ENCODE results near the gene LRR1.
A peak's percentile ranks its signal among the peaks of the same experiment; 100 is the strongest.
"Not testable (repeated sequence)": the region's sequence is repeated elsewhere in the genome, so short reads cannot be mapped to it uniquely, and the experiment has no call there.

LRR1 gene

GRCh38 chr14:49623941-49624839, 25.4 kb downstream of the LRR1 start:
- no peak for DNase-seq (ENCODE audit: low read depth in 2 of 2)

DNA sequence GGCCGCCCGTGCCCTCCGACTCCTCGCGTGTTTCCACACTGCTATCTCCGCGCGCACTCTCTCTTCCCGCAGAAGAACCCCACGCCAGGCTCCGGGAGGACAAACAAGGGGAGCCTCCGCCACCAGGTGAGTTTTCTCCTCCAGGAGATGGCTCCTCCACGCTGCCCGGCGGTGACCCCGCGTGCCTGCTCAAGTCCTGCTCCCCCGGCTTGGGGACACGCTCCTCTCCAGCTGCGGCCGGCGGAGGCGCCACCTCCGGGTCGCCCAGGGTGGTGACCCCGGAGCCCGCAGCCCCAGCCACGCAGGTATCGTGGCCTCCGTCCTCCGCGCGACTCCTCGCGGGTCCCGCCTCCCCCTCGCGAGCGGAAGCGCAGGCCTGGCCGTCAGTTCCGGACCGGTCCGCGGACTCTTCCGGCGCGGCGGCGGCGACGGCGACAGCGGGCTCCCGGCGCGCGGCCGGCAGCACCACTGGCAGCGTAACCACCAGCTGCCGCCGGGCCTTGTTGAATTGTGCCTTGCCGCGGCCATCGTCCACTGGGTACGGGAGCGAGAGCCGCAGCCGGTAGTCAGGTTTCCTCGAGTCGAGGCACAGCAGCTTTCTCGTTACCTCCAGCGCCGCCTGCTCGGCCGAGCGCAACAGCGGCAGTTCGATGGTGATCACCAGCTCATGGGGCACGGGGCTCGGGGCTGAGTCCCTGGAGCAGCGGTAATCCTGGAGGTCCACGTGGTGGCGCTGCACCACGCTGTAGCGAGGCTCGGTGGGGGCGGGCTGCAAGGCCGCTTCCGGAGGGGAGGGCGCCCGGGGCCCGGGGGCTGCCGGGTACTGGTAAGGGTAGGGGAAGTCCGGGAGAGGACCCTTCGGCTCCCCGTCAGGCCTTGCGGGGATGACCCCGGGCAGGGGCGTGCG, 35.2 kb downstream of the LRR1 start:
- DNase-seq (ENCODE audit: low read depth in 2 of 2), result peak; percentile 91 to 94

- peak; percentile 46 to 56 for DNase-seq (ENCODE audit: low read depth in 2 of 2)
Measured at GRCh38 chr14:49634547-49635334, 36.0 kb downstream of the LRR1 start, which contains the start of gene DNAAF2. Gene DNAAF2, minus strand, starts transcription at chr14:49635244. Its CDS starts 95 bp downstream, at chr14:49635149.

- DNase-seq (ENCODE audit: low read depth in 2 of 2), result no peak
Measured at GRCh38 chr14:49636866-49637265, 38.1 kb downstream of the LRR1 start.

- no peak for DNase-seq (ENCODE audit: low read depth in 2 of 2)
Measured at GRCh38 chr14:49637534-49638078, 38.9 kb downstream of the LRR1 start.

- no peak for DNase-seq (ENCODE audit: low read depth in 2 of 2)
Measured at GRCh38 chr14:49640540-49641417, 42.0 kb downstream of the LRR1 start.

GRCh38 chr14:49641697-49642129, 43.0 kb downstream of the LRR1 start:
- DNase-seq (ENCODE audit: low read depth in 2 of 2), result no peak

DNA sequence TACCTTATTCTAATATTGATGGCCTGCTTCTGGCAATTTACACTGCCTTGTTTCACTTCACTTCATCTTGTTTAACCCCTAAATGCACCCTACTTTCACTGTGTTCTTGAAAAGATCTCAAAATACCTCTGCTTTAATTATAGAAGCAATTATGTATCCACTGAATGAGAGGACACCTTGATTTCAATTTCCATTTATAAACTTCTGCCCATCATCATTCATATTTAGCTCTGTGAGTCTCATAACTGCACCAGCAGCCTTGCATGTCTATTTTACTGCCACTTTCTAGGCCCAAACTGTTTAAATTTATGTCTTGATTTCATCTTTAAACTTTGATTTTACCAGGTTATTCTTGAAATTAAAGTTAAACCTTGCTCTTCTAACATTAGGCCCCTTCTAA, 43.4 kb downstream of the LRR1 start:
- no peak for DNase-seq (ENCODE audit: low read depth in 2 of 2)

GRCh38 chr14:49653508-49653907, 54.8 kb downstream of the LRR1 start:
- no peak for DNase-seq (ENCODE audit: low read depth in 2 of 2)

DNA sequence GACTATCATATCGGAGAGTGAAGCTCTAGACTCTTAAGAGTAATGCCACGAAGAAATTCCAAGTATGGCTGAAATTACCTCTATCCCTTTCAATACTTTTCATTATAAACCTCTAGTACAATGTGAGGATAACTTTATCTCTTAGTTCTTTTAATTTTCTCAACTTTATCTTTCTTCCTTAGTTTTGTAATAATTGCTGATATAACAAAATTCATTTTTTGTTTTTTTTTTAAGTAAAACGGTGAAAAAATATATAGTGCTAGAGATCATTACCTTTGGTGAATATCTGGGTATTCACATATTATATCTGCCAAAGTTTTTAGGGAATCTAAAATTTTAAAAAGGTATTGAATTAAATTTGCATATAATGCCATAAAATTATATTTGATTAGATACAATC, 55.8 kb downstream of the LRR1 start:
- DNase-seq (ENCODE audit: low read depth in 2 of 2), result no peak

DNA sequence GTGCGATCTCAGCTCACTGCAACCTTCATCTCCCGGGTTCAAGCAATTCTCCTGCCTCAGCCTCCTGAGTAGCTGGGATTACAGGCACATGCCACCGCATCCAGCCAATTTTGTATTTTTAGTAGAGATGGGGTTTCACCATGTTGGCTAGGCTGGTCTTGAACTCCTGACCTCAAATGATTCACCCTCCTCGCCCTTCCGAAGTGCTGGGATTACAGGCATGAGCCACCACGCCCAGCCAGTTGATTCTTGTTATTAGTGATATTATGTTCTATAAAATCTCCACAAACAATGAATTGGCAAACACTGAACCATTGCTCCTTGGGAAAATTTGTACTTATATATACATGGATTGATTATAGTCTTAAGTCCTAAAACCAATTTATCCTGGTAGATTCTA, 58.8 kb downstream of the LRR1 start:
- DNase-seq (ENCODE audit: low read depth in 2 of 2), result not testable (repeated sequence)

DNA sequence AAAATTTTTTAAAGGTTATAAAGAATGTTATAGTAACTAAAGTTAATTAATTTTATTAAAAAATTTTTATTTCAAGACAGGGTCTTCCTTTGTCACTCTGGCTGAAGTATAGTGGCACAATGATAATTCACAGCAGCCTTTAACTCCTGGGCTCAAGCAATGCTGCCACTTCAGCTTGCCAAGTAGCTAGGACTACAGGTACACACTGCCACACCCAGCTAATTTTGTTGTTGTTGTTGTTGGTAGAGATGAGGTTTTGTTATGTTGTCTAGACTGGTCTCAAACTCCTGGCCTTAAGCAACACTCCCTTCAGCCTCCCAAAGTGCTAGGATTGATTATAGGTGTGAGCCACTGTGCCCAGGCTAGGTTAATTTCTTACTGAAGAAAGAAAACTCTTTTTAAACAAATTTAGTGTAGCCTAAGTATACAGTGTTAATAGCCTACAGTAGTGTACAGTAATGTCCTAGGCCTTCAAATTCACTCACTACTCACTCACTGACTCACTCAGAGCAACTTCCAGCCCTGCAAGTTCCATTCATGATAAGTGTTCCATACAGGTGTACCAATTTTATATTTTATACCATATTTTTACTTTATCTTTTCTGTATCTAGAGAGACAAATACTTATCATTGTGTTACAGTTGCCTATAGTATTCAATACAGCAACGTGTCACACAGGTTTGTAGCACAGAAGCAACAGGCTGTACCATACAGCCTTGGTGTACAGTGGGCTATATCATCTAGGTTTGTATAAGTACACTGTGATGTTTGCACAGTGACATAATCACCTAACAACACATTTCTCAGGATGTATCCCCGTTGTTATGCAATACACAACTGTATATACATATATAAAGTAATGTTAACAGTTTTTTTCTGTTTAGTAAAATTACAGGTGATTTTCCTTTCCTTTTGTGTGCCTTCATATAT, 61.1 kb downstream of the LRR1 start:
- DNase-seq (ENCODE audit: low read depth in 2 of 2), result no peak

Measured in stimulated activated CD8-positive, alpha-beta memory T cell treated with anti-CD3 and anti-CD28 coated beads, Interleukin-7, amount 100 ng/mL, for 4 hours (primary cell).